A549 (cell line): ENCODE results near the gene SNRNP35. TPM values are rescaled to one million over a fixed set of nuclear protein-coding genes. Genes with fewer than 3 reads are reported as not detected.

Experiments used
- ATAC-seq, 2 experiments: fragments of 200-7000 bp in 1 of 2; fragments of >200 bp in 1 of 2; cut with Nextera tagmentation in 1 of 2; cut with Tn5 transposase in 1 of 2; 3 replicates each; pipeline versions ENCODE4 v1.8.0 to v1.9.1; 2018 to 2020; ENCODE audit warnings: mild to moderate bottlenecking in 1 of 2, moderate library complexity in 1 of 2
- CTCF ChIA-PET: fragments of 300-600 bp; sonication (Branson Sonifier 250); formaldehyde crosslinking; extraction: SDS; loops from one replicate; lab custom pipeline; 2021; ENCODE audit warnings: antibody characterized with exemption, inconsistent platforms; lab: Yijun Ruan, JAX
- POLR2A ChIA-PET: fragments of 350-600 bp; formaldehyde crosslinking; extraction: SDS; loops from one replicate; lab custom pipeline; 2021; ENCODE audit warnings: antibody characterized with exemption, inconsistent platforms; lab: Yijun Ruan, JAX
- DNase-seq, 2 experiments: peaks; one replicate each; pipeline versions ENCODE4 v3.0.0 to v3.0.0-alpha.2; 2011 to 2016; ENCODE audit warnings: low read depth in 1 of 2, low spot score in 1 of 2
- FAIRE-seq: peaks from 2 replicates; lab custom pipeline; 2011; peaks lifted over from hg19 to GRCh38; lab: Jason Lieb, UNC
- H3K27ac ChIP-seq, 2 experiments: fragments of >200 bp; sonication (Bioruptor Twin); formaldehyde crosslinking; 3 replicates each; pipeline ENCODE4 v1.5.1; 2016 to 2017
- H3K4me1 ChIP-seq: fragments of >200 bp; sonication (Bioruptor Twin); formaldehyde crosslinking; 3 replicates; pipeline ENCODE4 v1.6.1; 2016
- H3K4me2 ChIP-seq: fragments of >200 bp; sonication (Bioruptor Twin); formaldehyde crosslinking; 3 replicates; pipeline ENCODE4 v1.6.1; 2016
- H3K4me3 ChIP-seq: fragments of >200 bp; sonication (Bioruptor Twin); formaldehyde crosslinking; 3 replicates; pipeline ENCODE4 v1.5.1; 2016
- H3K9me3 ChIP-seq: fragments of >200 bp; sonication (Bioruptor Twin); formaldehyde crosslinking; 3 replicates; pipeline ENCODE4 v1.6.1; 2016
- ATOH8 ChIP-seq: fragments of 250-450 bp; sonication (Bioruptor Pico); IDR thresholded peaks from 2 replicates; pipeline ENCODE4 v1.5.0; 2020; ENCODE audit warnings: low read depth, mild to moderate bottlenecking, moderate library complexity
- EHMT2 ChIP-seq: fragments of 200-600 bp; sonication (generic); IDR thresholded peaks from 2 replicates; pipeline ENCODE4 v1.6.1; 2016; ENCODE audit warnings: antibody characterized with exemption, low read depth, mild to moderate bottlenecking, moderate library complexity
- FOSL2 ChIP-seq, 2 experiments: fragments of 450-650 bp in 1 of 2; fragments of >200 bp in 1 of 2; sonication (Bioruptor Twin) in 1 of 2; formaldehyde crosslinking; IDR thresholded peaks; 2 replicates each; pipeline versions ENCODE4 v1.5.0 to v1.6.1; 2016 to 2020; ENCODE audit warnings: mild to moderate bottlenecking in 1 of 2, moderate library complexity in 1 of 2
- HEYL ChIP-seq: fragments of 250-450 bp; sonication (Bioruptor Pico); IDR thresholded peaks from 2 replicates; pipeline ENCODE4 v1.8.0; 2021; ENCODE audit warnings: mild to moderate bottlenecking, moderate library complexity
- HMGXB4 ChIP-seq: fragments of 250-450 bp; sonication (Bioruptor Pico); IDR thresholded peaks from 2 replicates; pipeline ENCODE4 v1.5.0; 2021; ENCODE audit warnings: mild to moderate bottlenecking, moderate library complexity, borderline replicate concordance
- HOXA7 ChIP-seq: fragments of 250-450 bp; sonication (Bioruptor Pico); IDR thresholded peaks from 2 replicates; pipeline ENCODE4 v1.5.0; 2020; ENCODE audit warnings: mild to moderate bottlenecking, moderate library complexity
- HOXB13 ChIP-seq: fragments of 250-450 bp; sonication (Bioruptor Pico); IDR thresholded peaks from 2 replicates; pipeline ENCODE4 v1.5.0; 2020; ENCODE audit warnings: low read depth, mild to moderate bottlenecking, moderate library complexity
- NFE2L2 ChIP-seq: fragments of 150-350 bp; conservative IDR thresholded peaks from 2 replicates; pipeline ENCODE4 v1.6.1; 2014; ENCODE audit warnings: low read length
- PHF8 ChIP-seq: fragments of 200-600 bp; sonication (generic); IDR thresholded peaks from 2 replicates; pipeline ENCODE4 v1.6.1; 2016; ENCODE audit warnings: low read depth, mild to moderate bottlenecking, antibody characterized with exemption, moderate library complexity, borderline replicate concordance
- POLR2AphosphoS2 ChIP-seq: conservative IDR thresholded peaks from 2 replicates; pipeline ENCODE4 v1.6.1; 2012; ENCODE audit warnings: low read length, improper control_type of control experiment, inconsistent platforms
- RFX5 ChIP-seq: fragments of 450-650 bp; IDR thresholded peaks from 2 replicates; pipeline ENCODE4 v1.7.1; 2014; ENCODE audit warnings: antibody characterized with exemption, mild to moderate bottlenecking, moderate library complexity
- TFCP2L1 ChIP-seq: fragments of 250-450 bp; sonication (Bioruptor Pico); IDR thresholded peaks from 2 replicates; pipeline ENCODE4 v1.5.0; 2021; ENCODE audit warnings: mild to moderate bottlenecking
- ZNF302 ChIP-seq: fragments of 250-450 bp; sonication (Bioruptor Pico); IDR thresholded peaks from 2 replicates; pipeline ENCODE4 v1.9.0; 2021; ENCODE audit warnings: inconsistent platforms, mild to moderate bottlenecking, moderate library complexity
- WGBS: methylation state at CpG from one replicate; pipeline ENCODE4 v1.1.6; 2017; ENCODE audit errors: missing lambda C conversion rate; 5-methylcytosine and 5-hydroxymethylcytosine counted together
- polyA plus RNA-seq, 4 experiments: library from polyadenylated mRNA; depleted of rRNA in 3 of 4; stranded (reverse); fragments of >200 nt; fragmentation: RNase III in 1 of 4; extraction: RNeasy Plus Mini Kit Qiagen cat#74134 plus additional on column Dnase treatment in 1 of 4; gene quantifications; 2 replicates in 3 of 4; 3 replicates in 1 of 4; pipeline ENCODE4 v1.2.3, GENCODE V29; 2011 to 2017
- TF ChIP-seq, protein P1 (sequence below): IDR thresholded peaks from 2 replicates; pipeline ENCODE4 v1.6.1; 2012; ENCODE audit warnings: low read depth, borderline replicate concordance
- TF ChIP-seq, protein P2 (sequence below): fragments of >200 bp; sonication (Bioruptor Twin); formaldehyde crosslinking; IDR thresholded peaks from 2 replicates; pipeline ENCODE4 v1.6.1; 2016

SNRNP35 gene
- polyA plus RNA-seq, 2 of the 4 experiments (the other 2 are of a cell fraction) = 19.1 to 21.5 TPM

GRCh38 chr12:123482876-123483275 is 24.9 kb downstream of the SNRNP35 start:
- Histone ChIP-seq H3K27ac (no peak overlapping the region), H3K9me3 (no peaks in the 10 kb centered on the region)
- WGBS = 91% methylated on average over 6 of the region's 6 CpGs
- TF ChIP-seq ZNF302 (no peak), TFCP2L1 (no peak), RFX5 (no peak), HMGXB4 (no peak), POLR2AphosphoS2 (no peak), PHF8 (no peak), ATOH8 (no peak), HEYL (CRISPR knock-in tag) (no peak)
- TF ChIP-seq, protein P1, sequence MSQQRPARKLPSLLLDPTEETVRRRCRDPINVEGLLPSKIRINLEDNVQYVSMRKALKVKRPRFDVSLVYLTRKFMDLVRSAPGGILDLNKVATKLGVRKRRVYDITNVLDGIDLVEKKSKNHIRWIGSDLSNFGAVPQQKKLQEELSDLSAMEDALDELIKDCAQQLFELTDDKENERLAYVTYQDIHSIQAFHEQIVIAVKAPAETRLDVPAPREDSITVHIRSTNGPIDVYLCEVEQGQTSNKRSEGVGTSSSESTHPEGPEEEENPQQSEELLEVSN = no peak
- TF ChIP-seq, protein P2, sequence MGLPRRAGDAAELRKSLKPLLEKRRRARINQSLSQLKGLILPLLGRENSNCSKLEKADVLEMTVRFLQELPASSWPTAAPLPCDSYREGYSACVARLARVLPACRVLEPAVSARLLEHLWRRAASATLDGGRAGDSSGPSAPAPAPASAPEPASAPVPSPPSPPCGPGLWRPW = no peak
- TF ChIP-seq, all 56 proteins: peak for 0
- no peak for FAIRE-seq
- no peak overlapping the region for H3K4me2 ChIP-seq
- no peak overlapping the region for H3K4me3 ChIP-seq
- CTCF ChIA-PET = interaction anchor here (1.9 kb wide), 1 partner anchor 11 kb away, joined by 5 read pairs; no protein-coding TSS in a partner anchor
- H3K4me1 ChIP-seq = no peaks in the 10 kb centered on the region
- no peak for DNase-seq
- ATAC-seq = peak; percentile 12 to 13; a peak in 1 of 6 replicates
- POLR2A ChIA-PET = no interaction called here

DNA sequence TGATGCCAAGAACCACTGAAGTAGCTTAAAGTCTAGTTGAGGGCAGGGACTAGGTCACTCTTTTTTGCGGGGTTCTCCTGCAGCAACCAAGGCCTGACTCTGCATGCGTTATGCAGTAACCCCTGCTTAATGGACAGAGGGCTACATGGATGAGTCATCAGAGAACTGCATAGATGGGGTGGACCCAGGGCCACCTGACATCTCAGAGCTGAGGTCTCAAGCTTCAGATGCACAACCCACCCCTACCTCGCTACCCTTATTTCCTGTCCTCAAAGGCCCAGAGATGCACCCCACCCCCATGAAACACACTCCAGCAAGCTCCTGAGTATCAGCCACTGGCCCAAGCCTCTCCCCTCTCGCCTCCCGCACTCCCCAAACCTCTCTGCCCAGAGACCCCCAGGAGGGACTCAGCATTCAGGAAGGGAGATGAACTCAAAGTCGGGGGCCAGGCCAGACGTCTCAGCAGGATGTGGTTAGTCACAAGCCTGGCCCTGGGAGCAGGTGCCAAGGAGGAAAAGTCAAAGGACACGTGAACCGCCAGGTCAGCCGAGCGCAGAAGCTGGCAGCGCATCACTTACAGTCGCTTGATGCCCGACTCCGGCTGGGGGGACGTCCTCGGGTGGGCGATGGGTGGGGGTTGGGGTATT is 25.8 kb downstream of the SNRNP35 start:
- Histone ChIP-seq H3K4me2 (no peak overlapping the region), H3K4me1 (no peaks in the 10 kb centered on the region), H3K4me3 (no peak overlapping the region), H3K9me3 (no peaks in the 10 kb centered on the region), H3K27ac (no peak overlapping the region)
- FAIRE-seq (no peak), DNase-seq (no peak), ATAC-seq (no peak)
- ChIA-PET POLR2A (interaction anchor here (0.6 kb wide), 1 partner anchor 518 kb away, joined by 4 read pairs; no protein-coding TSS in a partner anchor), CTCF (interaction anchor here (0.7 kb wide), 1 partner anchor 49 kb away, joined by 3 read pairs; no protein-coding TSS in a partner anchor)
- 89% methylated on average over 18 of the region's 18 CpGs for WGBS
- TF ChIP-seq FOSL2 (IDR thresholded peaks at IDR 0.05) = no peak
- TF ChIP-seq FOSL2 (CRISPR knock-in tag; IDR thresholded peaks at IDR 0.05) = peak; percentile 64
- TF ChIP-seq HOXA7 = no peak

DNA sequence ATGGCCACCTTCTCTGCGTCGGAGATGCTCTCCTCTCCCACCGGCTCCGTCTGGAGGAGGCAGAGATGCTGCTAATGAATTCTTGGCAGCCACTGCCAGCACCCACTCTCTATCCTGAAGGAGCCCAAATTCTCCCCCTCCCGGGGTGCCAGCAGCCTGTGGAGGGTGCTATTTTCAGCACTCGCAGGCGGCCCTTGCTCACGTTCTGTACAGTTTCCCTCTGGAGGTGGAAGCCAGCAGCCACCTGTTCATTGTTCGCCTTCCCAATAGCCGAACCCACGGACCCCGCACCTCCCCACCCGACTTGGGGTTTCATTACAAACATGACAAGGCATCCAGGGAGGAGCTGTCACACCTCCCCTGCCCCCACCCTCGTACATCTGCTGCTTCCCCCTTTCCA is 27.8 kb downstream of the SNRNP35 start:
- H3K4me1 ChIP-seq = no peaks in the 10 kb centered on the region
- no peak for TF ChIP-seq HOXB13
- no peak for TF ChIP-seq TFCP2L1
- TF ChIP-seq EHMT2 = no peak
- no peak for TF ChIP-seq POLR2AphosphoS2
- no peak for TF ChIP-seq NFE2L2
- POLR2A ChIA-PET = no interaction called here
- CTCF ChIA-PET = interaction anchor here (0.7 kb wide), 1 partner anchor 96 kb away, joined by 4 read pairs; no protein-coding TSS in a partner anchor
- no peak for DNase-seq
- H3K9me3 ChIP-seq = no peaks in the 10 kb centered on the region
- FAIRE-seq = no peak
- WGBS = 89% methylated on average over 14 of the region's 14 CpGs
- ATAC-seq = no peak; a peak in 1 of 6 replicates
- no peak overlapping the region for H3K27ac ChIP-seq
- H3K4me3 ChIP-seq = no peak overlapping the region
- H3K4me2 ChIP-seq = no peak overlapping the region
